Stimulated activated CD4-positive, alpha-beta T cell treated with anti-CD3 and anti-CD28 coated beads, Interleukin-15, amount 100 ng/mL, for 1 hour (primary cell): ENCODE measurements around the gene PIM1.

Experiments
- DNase-seq, 2 donors: peaks; one replicate each; pipeline ENCODE4 v3.0.0-alpha.2; 2020; ENCODE audit warnings: low read depth in 1 of 2, low spot score in 1 of 2

The PIM1 gene

GRCh38 chr6:37137201-37138090, 32.5 kb upstream of the PIM1 start:
- DNase-seq: no peak

DNA sequence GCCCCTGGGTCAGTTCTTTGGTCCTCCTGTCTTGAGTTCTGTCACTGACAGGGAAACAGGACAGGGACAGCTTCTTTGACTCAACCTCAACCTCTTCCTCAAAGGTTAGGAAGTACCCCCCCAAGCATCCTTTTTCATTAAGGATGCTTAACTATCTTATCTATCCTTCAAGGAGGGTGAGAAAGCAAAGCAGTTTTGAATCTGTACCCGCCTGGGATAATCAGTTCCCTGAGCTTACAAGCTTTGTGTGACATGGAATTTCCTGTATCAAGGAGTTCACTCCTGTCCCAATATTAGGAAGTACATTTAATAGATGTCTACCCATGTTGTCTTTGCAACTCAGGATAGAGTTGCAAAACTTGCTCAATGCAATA, 31.1 kb upstream of the PIM1 start:
- DNase-seq: no peak

DNA sequence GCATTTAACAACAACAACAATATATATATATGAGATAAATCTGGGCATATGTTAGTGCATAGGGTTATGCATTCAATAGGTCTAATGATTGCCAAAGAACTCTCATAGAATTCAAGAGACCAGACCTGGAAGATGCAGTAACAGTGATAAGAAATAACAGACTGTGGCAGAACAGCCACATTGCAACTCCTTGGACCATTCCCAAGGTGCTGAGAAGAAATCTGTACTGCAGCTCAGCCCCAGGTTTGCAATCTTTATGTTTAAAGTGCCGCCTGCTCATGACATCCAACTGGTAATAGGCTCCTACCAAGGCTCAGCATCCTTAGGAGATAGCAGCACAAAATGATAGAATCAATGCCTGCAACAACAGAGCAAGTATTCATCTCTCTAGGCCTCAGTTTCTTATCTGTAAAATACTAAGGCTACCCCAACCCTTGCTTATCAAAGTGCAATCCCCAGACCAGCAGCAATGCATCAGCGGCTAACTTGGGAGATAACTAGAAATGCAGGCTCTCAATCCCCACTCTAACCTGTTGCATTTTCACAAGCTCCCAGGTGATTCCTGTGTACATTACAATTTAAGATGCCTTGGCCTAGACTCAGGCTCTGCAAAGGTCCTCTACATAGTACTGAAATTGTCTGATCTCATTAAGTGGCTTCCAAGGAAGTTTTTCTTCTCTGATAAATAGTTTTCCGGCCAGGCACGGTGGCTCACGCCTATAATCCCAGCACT, 30.6 kb upstream of the PIM1 start:
- no peak for DNase-seq

- no peak for DNase-seq
Measured at GRCh38 chr6:37140145-37140544, 29.8 kb upstream of the PIM1 start.

GRCh38 chr6:37141281-37142049, 28.5 kb upstream of the PIM1 start:
- no peak for DNase-seq

GRCh38 chr6:37142050-37142614, 27.8 kb upstream of the PIM1 start:
- no peak for DNase-seq

DNA sequence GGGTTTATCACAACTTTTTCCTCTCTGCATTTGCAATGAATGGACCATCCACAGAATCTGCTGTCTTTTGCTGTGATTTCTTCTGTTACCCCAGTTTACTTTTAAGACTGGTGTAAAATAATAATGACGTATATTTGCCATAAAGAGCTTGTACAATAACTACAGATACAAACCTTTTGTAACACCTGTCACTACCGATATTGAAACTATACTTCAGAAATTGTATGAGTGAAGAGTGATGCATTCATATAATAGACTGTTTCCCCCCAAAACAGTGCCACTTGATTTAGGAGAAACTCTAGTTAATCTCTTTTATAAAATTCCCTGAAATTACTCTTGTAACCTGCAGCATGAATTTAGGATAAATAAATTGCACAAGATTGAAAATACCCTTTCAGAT, 26.4 kb upstream of the PIM1 start:
- DNase-seq: no peak

GRCh38 chr6:37145443-37145842, 24.5 kb upstream of the PIM1 start:
- no peak for DNase-seq

- no peak for DNase-seq
Measured at GRCh38 chr6:37146735-37147157, 23.2 kb upstream of the PIM1 start.

DNA sequence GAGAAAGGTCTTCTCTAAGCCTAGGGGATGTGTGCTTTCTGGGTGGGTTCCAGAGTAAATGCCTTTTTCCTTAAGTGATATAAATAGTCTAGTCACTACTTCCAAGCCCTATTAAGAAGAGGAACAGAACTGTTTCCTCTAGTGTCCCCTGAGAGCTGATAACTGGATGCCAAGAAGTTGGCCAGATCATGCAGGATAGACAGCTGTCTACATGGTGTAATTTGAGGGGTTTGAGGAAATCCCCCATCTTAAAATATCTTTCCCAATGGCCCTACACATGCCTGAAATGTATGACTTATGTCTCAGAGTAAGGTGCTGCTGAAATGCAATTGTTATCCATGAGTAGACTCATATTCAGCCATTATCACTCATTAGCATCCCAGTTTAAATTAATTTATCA, 20.2 kb upstream of the PIM1 start:
- DNase-seq: no peak

- DNase-seq: no peak
Measured at GRCh38 chr6:37150314-37150713, 19.6 kb upstream of the PIM1 start.

- DNase-seq: peak in 1 of 2 donors; percentile 38
Measured at GRCh38 chr6:37155394-37156312, 14.3 kb upstream of the PIM1 start.

DNA sequence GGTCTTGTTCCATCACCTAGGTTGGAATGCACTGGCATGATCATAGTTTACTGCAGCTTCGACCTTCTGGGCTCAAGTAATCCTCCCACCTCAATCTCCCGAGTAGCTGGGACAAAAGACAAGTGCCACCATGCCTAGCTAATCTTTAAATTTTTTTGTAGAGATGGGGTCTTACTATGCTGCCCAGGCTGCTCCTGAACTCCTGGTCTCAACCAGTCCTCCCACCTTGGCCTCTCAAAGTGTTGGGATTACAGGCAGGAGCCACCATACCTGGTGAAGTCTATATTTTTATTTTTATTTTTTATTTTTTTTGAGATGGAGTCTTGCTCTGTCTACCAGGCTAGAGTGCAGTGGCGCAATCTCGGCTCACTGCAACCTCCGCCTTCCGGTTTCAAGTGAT, 11.4 kb upstream of the PIM1 start:
- DNase-seq: no peak

- DNase-seq: no peak
Measured at GRCh38 chr6:37160922-37161778, 8.8 kb upstream of the PIM1 start.

GRCh38 chr6:37162740-37163139, 7.2 kb upstream of the PIM1 start:
- DNase-seq: no peak

DNA sequence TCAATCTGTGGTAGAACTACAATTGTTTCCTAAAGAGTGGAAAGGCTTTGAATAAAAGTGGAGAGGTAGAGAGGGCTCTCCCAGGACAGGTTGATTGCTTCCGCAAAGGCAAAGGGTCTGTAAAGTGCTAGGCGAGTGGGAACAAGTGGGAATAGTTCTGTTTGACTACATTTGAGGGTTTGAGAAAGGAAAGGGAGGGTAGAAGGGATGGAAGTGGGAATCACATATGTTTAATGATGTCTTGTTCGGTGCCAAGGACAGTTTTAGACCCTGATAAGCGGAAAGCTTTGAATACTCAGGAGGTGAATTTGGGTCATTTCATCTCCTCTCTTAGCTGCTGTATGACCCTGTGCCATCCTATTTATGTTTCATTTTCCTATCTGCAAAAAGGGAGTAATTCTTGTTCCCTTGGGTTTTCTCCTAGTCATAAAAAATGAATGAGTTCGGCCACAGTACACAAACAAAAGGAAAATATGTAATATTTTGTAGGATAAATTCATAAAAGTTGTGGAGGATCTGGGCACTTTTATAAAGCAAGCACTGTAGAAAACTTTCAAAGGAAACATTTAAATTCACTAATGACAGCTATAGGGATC, 1.7 kb upstream of the PIM1 start:
- DNase-seq: no peak

DNA sequence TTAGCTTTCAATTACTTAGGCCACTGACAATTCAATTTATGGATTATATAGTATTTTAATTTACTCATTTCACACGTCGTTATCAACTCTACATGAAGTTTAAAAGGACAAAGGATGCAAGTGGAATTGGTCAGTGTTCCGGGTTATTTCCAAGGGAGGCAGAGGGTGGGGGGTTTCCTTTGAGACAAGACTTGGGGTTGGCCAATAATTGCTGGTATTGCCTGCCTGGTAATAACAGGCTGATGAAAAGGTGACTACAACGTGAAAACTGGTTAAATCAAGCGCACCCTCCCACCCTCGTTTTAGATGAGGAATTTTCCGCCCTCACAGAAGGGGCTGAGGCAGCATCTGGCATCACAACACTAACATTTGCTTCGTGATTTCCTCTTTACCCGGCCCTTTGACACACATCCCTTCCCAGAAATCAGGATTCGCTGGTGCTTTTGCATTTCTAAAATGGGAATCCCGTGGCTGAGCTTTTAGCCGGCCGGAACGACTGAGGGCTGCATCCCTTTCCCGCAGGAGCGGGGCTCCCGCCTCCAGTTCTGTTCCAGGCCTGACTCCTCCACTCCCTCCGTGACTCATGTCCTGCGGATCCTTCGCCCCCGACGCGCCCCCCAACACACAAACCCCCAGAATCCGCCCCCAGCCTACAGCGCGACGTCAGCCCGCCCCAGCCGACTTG, 999 bp upstream of the PIM1 start:
- DNase-seq: no peak
